K562 (cell line): ENCODE results near the gene NOSTRIN. TPM values are rescaled to one million over a fixed set of nuclear protein-coding genes. Genes with fewer than 3 reads are reported as not detected.
A peak's percentile ranks its signal among the peaks of the same experiment; 100 is the strongest.

Experiments used
- BHLHE40 ChIP-seq: IDR thresholded peaks from 2 replicates; pipeline ENCODE4 v1.6.1; 2011; ENCODE audit warnings: low read length, improper control_type of control experiment
- CTBP1 ChIP-seq: fragments of 450-650 bp; IDR thresholded peaks from 2 replicates; pipeline ENCODE4 v1.6.1; 2016; ENCODE audit warnings: borderline replicate concordance
- CXXC5 ChIP-seq: fragments of 250-450 bp; sonication (Bioruptor Pico); IDR thresholded peaks from 2 replicates; pipeline ENCODE4 v1.8.0; 2022; ENCODE audit warnings: inconsistent platforms, mild to moderate bottlenecking, moderate library complexity
- DMBX1 ChIP-seq: fragments of 250-450 bp; sonication (Bioruptor Pico); IDR thresholded peaks from 2 replicates; pipeline ENCODE4 v1.8.0; 2022; ENCODE audit warnings: inconsistent platforms, mild to moderate bottlenecking, moderate library complexity, borderline replicate concordance
- ETV1 ChIP-seq: fragments of 450-650 bp; conservative IDR thresholded peaks from 2 replicates; pipeline ENCODE4 v1.6.1; 2016; ENCODE audit warnings: missing genetic modification characterization, control low read depth, low read depth, missing compliant biosample characterization
- FIP1L1 ChIP-seq: fragments of 200-400 bp; formaldehyde crosslinking; IDR thresholded peaks from 2 replicates; pipeline ENCODE4 v1.6.1; 2018; ENCODE audit warnings: mild to moderate bottlenecking, low read depth, low read length; ENCODE audit not compliant: poor library complexity, severe bottlenecking
- FOS ChIP-seq: IDR thresholded peaks from 3 replicates; pipeline ENCODE4 v1.6.1; 2011; ENCODE audit not compliant: insufficient read length; ENCODE audit errors: extremely low read depth
- FOXJ2 ChIP-seq: fragments of 200-800 bp; sonication (Bioruptor generic); IDR thresholded peaks from 2 replicates; pipeline ENCODE4 v1.6.1; 2016; ENCODE audit warnings: missing genetic modification characterization, missing compliant biosample characterization
- FOXM1 ChIP-seq, 2 experiments: fragments of 450-650 bp in 1 of 2; sonication (generic) in 1 of 2; formaldehyde crosslinking in 1 of 2; IDR thresholded peaks; 2 replicates each; pipeline versions ENCODE4 v1.6.1 to v1.9.0; 2017 to 2022; ENCODE audit warnings: low read depth in 2 of 2, mild to moderate bottlenecking in 2 of 2, missing genetic modification reagents in 1 of 2, moderate library complexity in 1 of 2
- HDAC6 ChIP-seq: IDR thresholded peaks from 2 replicates; pipeline ENCODE4 v1.6.1; 2012; ENCODE audit warnings: low read depth, mild to moderate bottlenecking, control low read depth, inconsistent platforms, low read length, moderate library complexity
- MAFK ChIP-seq: IDR thresholded peaks from 2 replicates; pipeline ENCODE4 v1.6.1; 2011; ENCODE audit warnings: low read length, improper control_type of control experiment
- MBD2 ChIP-seq: sonication (generic); IDR thresholded peaks from 2 replicates; pipeline ENCODE4 v1.6.1; 2016; ENCODE audit warnings: low read depth, borderline replicate concordance
- MEF2A ChIP-seq: IDR thresholded peaks from 2 replicates; pipeline ENCODE4 v1.6.1; 2011; ENCODE audit warnings: low read depth, mild to moderate bottlenecking, low read length, moderate library complexity; ENCODE audit not compliant: control insufficient read depth
- MIER1 ChIP-seq: fragments of 450-650 bp; IDR thresholded peaks from 2 replicates; pipeline ENCODE4 v1.6.1; 2016; ENCODE audit warnings: antibody characterized with exemption, mild to moderate bottlenecking, low read depth
- NCOA2 ChIP-seq, 2 experiments: fragments of 450-650 bp; IDR thresholded peaks; 2 replicates each; pipeline ENCODE4 v1.6.1; 2018; ENCODE audit warnings: mild to moderate bottlenecking in 2 of 2, moderate library complexity in 1 of 2; ENCODE audit not compliant: partially characterized antibody in 2 of 2
- PHB2 ChIP-seq: fragments of 450-650 bp; IDR thresholded peaks from 2 replicates; pipeline ENCODE4 v1.6.1; 2017; ENCODE audit warnings: low read depth
- RCOR1 ChIP-seq, 2 experiments: IDR thresholded peaks; 2 replicates each; pipeline ENCODE4 v1.6.1; 2012; ENCODE audit warnings: low read depth in 2 of 2, low read length in 2 of 2, borderline replicate concordance in 1 of 2, improper control_type of control experiment in 1 of 2
- SOX6 ChIP-seq: fragments of 450-650 bp; IDR thresholded peaks from 2 replicates; pipeline ENCODE4 v1.6.1; 2014; ENCODE audit warnings: mild to moderate bottlenecking
- STAT5A ChIP-seq: IDR thresholded peaks from 2 replicates; pipeline ENCODE4 v1.6.1; 2012; ENCODE audit warnings: low read length, inconsistent platforms, borderline replicate concordance
- TBP ChIP-seq: optimal IDR thresholded peaks from 2 replicates; pipeline ENCODE3; 2011; ENCODE audit warnings: low read depth, low read length, improper control_type of control experiment
- XRCC5 ChIP-seq: fragments of 200-400 bp; formaldehyde crosslinking; IDR thresholded peaks from 2 replicates; pipeline ENCODE4 v1.6.1; 2017; ENCODE audit warnings: low read depth, mild to moderate bottlenecking, low read length
- ZNF165 ChIP-seq: fragments of 250-450 bp; sonication (Bioruptor Pico); IDR thresholded peaks from 2 replicates; pipeline ENCODE4 v1.4.0; 2020; ENCODE audit warnings: borderline replicate concordance
- ZNF217 ChIP-seq: sonication (generic); formaldehyde crosslinking; IDR thresholded peaks from 2 replicates; pipeline ENCODE4 v1.8.0; 2022; ENCODE audit warnings: mild to moderate bottlenecking, missing genetic modification reagents
- ZNF444 ChIP-seq: fragments of 250-450 bp; sonication (Bioruptor Pico); IDR thresholded peaks from 2 replicates; pipeline ENCODE4 v1.4.0; 2020; ENCODE audit warnings: mild to moderate bottlenecking, moderate library complexity
- ZNF589 ChIP-seq: fragments of 200-800 bp; sonication (Bioruptor generic); IDR thresholded peaks from 2 replicates; pipeline ENCODE4 v1.6.1; 2016; ENCODE audit warnings: low read depth, missing genetic modification characterization, missing compliant biosample characterization
- polyA plus RNA-seq, 8 experiments: library from polyadenylated mRNA; depleted of rRNA in 4 of 8; stranded (reverse) in 5 of 8; unstranded in 3 of 8; fragments of >200 nt; fragmentation: Nextera tagmentation in 2 of 8; fragmentation: Illumina TruSeq in 1 of 8; extraction: Ambion mirVana in 2 of 8; extraction: Trizol in 1 of 8; gene quantifications; 2 replicates each; pipeline versions ENCODE4 v1.2.1 to v1.2.3, GENCODE V29; 2011 to 2014; ENCODE audit warnings: inconsistent platforms in 1 of 8, missing spikeins in 1 of 8
- total RNA-seq, 7 experiments: library from RNA; depleted of rRNA in 6 of 7; stranded (reverse); fragments of >200 nt in 6 of 7; fragmentation: Illumina TruSeq in 2 of 7; extraction: Trizol in 2 of 7; gene quantifications; 2 replicates each; pipeline versions ENCODE4 v1.2.1 to v1.2.3, GENCODE V29; 2011 to 2021; ENCODE audit warnings: low replicate concordance in 1 of 7
- TF ChIP-seq, protein P1 (sequence below): fragments of 250-450 bp; sonication (Bioruptor Pico); IDR thresholded peaks from 2 replicates; pipeline ENCODE4 v1.4.0; 2020
- TF ChIP-seq, protein P2 (sequence below): fragments of 250-450 bp; sonication (Bioruptor Pico); IDR thresholded peaks from 2 replicates; pipeline ENCODE4 v1.9.0; 2021; ENCODE audit warnings: mild to moderate bottlenecking

NOSTRIN gene
- total and polyA plus RNA-seq, 9 of the 15 experiments (the other 6 are each of a cell fraction or from before 2014, with no cell fraction given): 26.7 to 82.9 (median 56.3) TPM

DNA sequence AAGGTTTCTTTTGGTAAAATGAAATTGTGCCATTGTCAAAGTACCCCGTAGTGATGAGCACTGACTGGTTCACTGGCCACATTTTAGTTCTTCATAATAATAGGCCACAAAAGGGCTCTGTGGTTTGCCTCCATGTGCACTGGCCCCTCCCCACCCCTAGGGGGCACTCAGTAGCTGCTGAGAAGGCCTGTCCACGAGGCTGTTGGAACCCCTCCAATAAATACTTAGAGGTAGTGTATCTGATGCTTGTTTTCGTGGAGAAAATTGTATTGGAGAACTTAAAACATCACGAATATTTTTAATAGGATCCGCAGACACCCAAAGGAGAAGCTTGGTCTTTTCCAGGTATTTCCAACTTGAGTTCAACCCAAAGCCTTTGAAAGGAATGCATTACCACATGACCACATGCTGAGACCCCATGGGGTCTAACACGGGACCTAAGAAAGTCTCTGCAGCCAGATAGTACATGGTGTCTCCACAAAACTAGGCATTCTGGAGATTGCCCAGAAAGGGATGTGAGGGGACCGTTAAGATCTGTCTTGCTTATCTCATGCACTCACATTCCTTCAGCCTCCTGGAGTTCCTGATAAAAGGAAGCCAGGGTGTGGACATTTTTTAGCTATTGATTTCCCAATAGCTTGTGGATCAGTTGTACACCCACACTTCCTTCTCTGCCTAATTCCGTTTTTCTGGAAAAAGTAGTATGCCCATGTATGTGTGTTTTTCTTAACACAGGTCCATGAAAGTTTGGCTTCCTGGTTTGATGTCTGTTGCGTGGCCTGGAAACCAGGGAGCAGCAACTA, 28.5 kb upstream of the NOSTRIN start (continued):
- peak; percentile 96 for TF ChIP-seq STAT5A
- TF ChIP-seq ZNF589 (CRISPR knock-in tag): peak; percentile 92
- TF ChIP-seq ZNF444 (CRISPR knock-in tag): no peak
- no peak for TF ChIP-seq ZNF217
- no peak for TF ChIP-seq HDAC6
- peak; percentile 36; the same call in 1 of the 2 replicates for TF ChIP-seq MEF2A
- TF ChIP-seq CTBP1: peak; percentile 96
- peak; percentile 89 for TF ChIP-seq BHLHE40
- TF ChIP-seq, protein P1, sequence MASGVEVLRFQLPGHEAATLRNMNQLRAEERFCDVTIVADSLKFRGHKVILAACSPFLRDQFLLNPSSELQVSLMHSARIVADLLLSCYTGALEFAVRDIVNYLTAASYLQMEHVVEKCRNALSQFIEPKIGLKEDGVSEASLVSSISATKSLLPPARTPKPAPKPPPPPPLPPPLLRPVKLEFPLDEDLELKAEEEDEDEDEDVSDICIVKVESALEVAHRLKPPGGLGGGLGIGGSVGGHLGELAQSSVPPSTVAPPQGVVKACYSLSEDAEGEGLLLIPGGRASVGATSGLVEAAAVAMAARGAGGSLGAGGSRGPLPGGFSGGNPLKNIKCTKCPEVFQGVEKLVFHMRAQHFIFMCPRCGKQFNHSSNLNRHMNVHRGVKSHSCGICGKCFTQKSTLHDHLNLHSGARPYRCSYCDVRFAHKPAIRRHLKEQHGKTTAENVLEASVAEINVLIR (CRISPR knock-in tag): 0 out of 2 replicates have a peak, but pooled peaks have one; percentile 2
- peak; percentile 85 for TF ChIP-seq MBD2
- no peak for TF ChIP-seq FOS
- TF ChIP-seq ZNF165 (CRISPR knock-in tag): no peak
- TF ChIP-seq ETV1 (tag): peak; percentile 71
- peak; percentile 98 for TF ChIP-seq FOXM1 (IDR thresholded peaks at IDR 0.05; ENCODE audit: low read depth)
- TF ChIP-seq FOXM1 (CRISPR knock-in tag; IDR thresholded peaks at IDR 0.05; ENCODE audit: low read depth): no peak
- TF ChIP-seq FOXJ2: peak; percentile 97
- peak; percentile 80 for TF ChIP-seq DMBX1
- peak; percentile 50 for TF ChIP-seq TBP
- TF ChIP-seq MIER1: no peak
- TF ChIP-seq, protein P2, sequence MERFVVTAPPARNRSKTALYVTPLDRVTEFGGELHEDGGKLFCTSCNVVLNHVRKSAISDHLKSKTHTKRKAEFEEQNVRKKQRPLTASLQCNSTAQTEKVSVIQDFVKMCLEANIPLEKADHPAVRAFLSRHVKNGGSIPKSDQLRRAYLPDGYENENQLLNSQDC (CRISPR knock-in tag): 0 out of 2 replicates have a peak, but pooled peaks have one; percentile 15
- peak; percentile 79 to 89 for TF ChIP-seq NCOA2 (IDR thresholded peaks at IDR 0.05; ENCODE audit: partially characterized antibody in 2 of 2)
- TF ChIP-seq PHB2: peak; percentile 92
- TF ChIP-seq MAFK: no peak; the same call in 1 of the 2 replicates
- peak; percentile 97 for TF ChIP-seq SOX6
- peak; percentile 72 for TF ChIP-seq CXXC5 (CRISPR knock-in tag)
- no peak for TF ChIP-seq XRCC5
- TF ChIP-seq FIP1L1: no peak
- TF ChIP-seq RCOR1 (IDR thresholded peaks at IDR 0.05; ENCODE audit: borderline replicate concordance in 1 of 2, low read depth in 2 of 2, low read length in 2 of 2): peak; percentile 88 to 98
